Body of pancreas (tissue), 4 donors: ENCODE measurements around the gene SLC2A6. TPM values are rescaled to one million over a fixed set of nuclear protein-coding genes. Genes with fewer than 3 reads are reported as not detected.

ENCODE experiments used
- ATAC-seq: fragments of 150-250 bp; one replicate; pipeline ENCODE4 v1.9.1; 2016
- DNase-seq, 4 donors: peaks; one replicate each; pipeline ENCODE4 v3.0.0-alpha.2; 2019
- H3K27ac ChIP-seq, 4 donors: fragments of 200-600 bp; sonication (generic); 1 replicate in 3 of 4; 2 replicates in 1 of 4; pipeline versions ENCODE4 v1.5.1 to v1.6.1; 2016 to 2019; ENCODE audit warnings: mild to moderate bottlenecking in 1 of 4, mixed read lengths in 1 of 4, moderate library complexity in 1 of 4
- H3K27me3 ChIP-seq, 2 donors: fragments of 200-600 bp; sonication (generic); one replicate each; pipeline ENCODE4 v1.6.0; 2016; ENCODE audit warnings: mild to moderate bottlenecking in 1 of 2
- H3K36me3 ChIP-seq, 2 donors: fragments of 200-600 bp; sonication (generic); replicated peaks in 1 of 2; 2 replicates each; pipeline ENCODE4 v1.5.1; 2016; ENCODE audit warnings: low read depth in 2 of 2; ENCODE audit not compliant: insufficient read depth in 1 of 2
- H3K4me1 ChIP-seq: fragments of 200-600 bp; sonication (generic); one replicate; pipeline ENCODE4 v1.6.0; 2016
- H3K4me3 ChIP-seq, 2 donors: fragments of 200-600 bp; sonication (generic); 1 replicate in 1 of 2; 2 replicates in 1 of 2; pipeline ENCODE4 v1.5.1; 2016 to 2019
- H3K9me3 ChIP-seq, 3 donors: fragments of 200-600 bp; sonication (generic); 1 replicate in 2 of 3; 2 replicates in 1 of 3; pipeline ENCODE4 v1.5.1; 2016
- CTCF ChIP-seq, 7 experiments: fragments of 450-650 bp in 4 of 7; fragments of 200-600 bp in 3 of 7; sonication (generic) in 3 of 7; IDR thresholded peaks; one replicate each; pipeline ENCODE4 v1.5.1; 2016 to 2019; ENCODE audit warnings: antibody characterized with exemption in 7 of 7
- POLR2A ChIP-seq, 3 donors: fragments of 450-650 bp; IDR thresholded peaks; one replicate each; pipeline ENCODE4 v1.6.1; 2016; ENCODE audit warnings: antibody characterized with exemption in 3 of 3, mild to moderate bottlenecking in 2 of 3
- WGBS, 2 donors: methylation state at CpG; one replicate each; pipeline ENCODE4 v1.1.5; 2017; 5-methylcytosine and 5-hydroxymethylcytosine counted together
- intact Hi-C: fragments of 100-400 bp; cut with DNase I; formaldehyde crosslinking; loops from one replicate; pipeline ENCODE4 v1.15.1; 2023
- total RNA-seq, 2 donors: library from RNA; depleted of rRNA; stranded (reverse); fragments of >200 nt; gene quantifications; one replicate each; pipeline ENCODE4 v1.1.0, GENCODE V29; 2016

Gene SLC2A6
- total RNA-seq, 2 donors from 2014 or later: 2.6 to 3.0 TPM

GRCh38 chr9:133493428-133493827 lies 14.5 kb upstream of the SLC2A6 start:
- no peaks in the 10 kb centered on the region for H3K9me3 ChIP-seq
- H3K27me3 ChIP-seq: no peaks in the 10 kb centered on the region
- TF ChIP-seq CTCF (IDR thresholded peaks at IDR 0.05) (no peak), POLR2A (IDR thresholded peaks at IDR 0.05) (no peak)
- H3K4me1 ChIP-seq: peaks cover 9% of the 10 kb centered on the region
- H3K36me3 ChIP-seq: no peaks in the 10 kb centered on the region
- H3K4me3 ChIP-seq: no peak overlapping the region
- ATAC-seq (no peak), DNase-seq (no peak)
- 58 to 60% methylated on average over 1 to 11 of the region's 11 CpGs for WGBS, 2 donors
- intact Hi-C loops: loop anchor here (10.0 kb wide), 1 partner anchor 479 kb away; no protein-coding TSS in a partner anchor
- peak overlapping the region in 1 of 4 donors; percentile 62 for H3K27ac ChIP-seq

GRCh38 chr9:133492061-133493021 lies 13.4 kb upstream of the SLC2A6 start:
- H3K4me3 ChIP-seq: no peak overlapping the region
- no peaks in the 10 kb centered on the region for H3K27me3 ChIP-seq
- H3K4me1 ChIP-seq: peaks cover 9% of the 10 kb centered on the region
- H3K27ac ChIP-seq: peak overlapping the region in 3 of 4 donors; percentile 21 to 62 (median 39)
- H3K9me3 ChIP-seq: no peaks in the 10 kb centered on the region
- DNase-seq (no peak), ATAC-seq (peak; percentile 40)
- intact Hi-C loops: loop anchor here (10.0 kb wide), 1 partner anchor 478 kb away; no protein-coding TSS in a partner anchor
- 67 to 69% methylated on average over 10 to 31 of the region's 33 CpGs for WGBS, 2 donors
- TF ChIP-seq CTCF (IDR thresholded peaks at IDR 0.05) (no peak), POLR2A (IDR thresholded peaks at IDR 0.05) (no peak)
- no peaks in the 10 kb centered on the region for H3K36me3 ChIP-seq

GRCh38 chr9:133491656-133491925 lies 12.7 kb upstream of the SLC2A6 start:
- no peak overlapping the region for H3K4me3 ChIP-seq
- intact Hi-C loops: loop anchor here (10.0 kb wide), 1 partner anchor 477 kb away; no protein-coding TSS in a partner anchor
- 80 to 85% methylated on average over 8 of the region's 8 CpGs for WGBS, 2 donors
- no peak for DNase-seq
- H3K4me1 ChIP-seq: peaks cover 9% of the 10 kb centered on the region
- no peak for TF ChIP-seq CTCF (IDR thresholded peaks at IDR 0.05)
- no peak for TF ChIP-seq POLR2A (IDR thresholded peaks at IDR 0.05)
- H3K27me3 ChIP-seq: no peaks in the 10 kb centered on the region
- no peaks in the 10 kb centered on the region for H3K36me3 ChIP-seq
- no peak for ATAC-seq
- peak overlapping the region in 1 of 4 donors; percentile 25 for H3K27ac ChIP-seq
- H3K9me3 ChIP-seq: no peaks in the 10 kb centered on the region

- no peak for DNase-seq
- Histone ChIP-seq H3K27ac (no peak overlapping the region), H3K4me3 (no peak overlapping the region), H3K4me1 (peaks cover 12% of the 10 kb centered on the region), H3K36me3 (no peaks in the 10 kb centered on the region), H3K27me3 (no peaks in the 10 kb centered on the region), H3K9me3 (no peaks in the 10 kb centered on the region)
- intact Hi-C loops: loop anchor here (10.0 kb wide), 1 partner anchor 476 kb away; no protein-coding TSS in a partner anchor
- WGBS, 2 donors: 54 to 68% methylated on average over 10 to 12 of the region's 12 CpGs
- TF ChIP-seq POLR2A (IDR thresholded peaks at IDR 0.05) (no peak), CTCF (IDR thresholded peaks at IDR 0.05) (no peak)
- ATAC-seq: no peak
These were observed 12.2 kb upstream of the SLC2A6 start for GRCh38 chr9:133490865-133491655.
